GM19240 (cell line): ENCODE data around the gene SMCO2.

Experiments
- DNase-seq: peaks from one replicate; pipeline ENCODE4 v3.0.0; 2011; ENCODE audit warnings: low spot score; ENCODE audit not compliant: insufficient read length

SMCO2 gene

GRCh38 chr12:27446436-27446835, at the start of gene SMCO2:
Gene SMCO2, plus strand, starts transcription at chr12:27446736. Its CDS starts 23,896 bp downstream, at chr12:27470632.
- DNase-seq: no peak

- DNase-seq: no peak
Observed at GRCh38 chr12:27398466-27398865, 48.1 kb upstream of the SMCO2 start.

- no peak for DNase-seq
Observed at GRCh38 chr12:27399074-27399473, 47.5 kb upstream of the SMCO2 start.

GRCh38 chr12:27400856-27401354, 45.6 kb upstream of the SMCO2 start:
- no peak for DNase-seq

GRCh38 chr12:27412047-27412446, 34.5 kb upstream of the SMCO2 start:
- no peak for DNase-seq

- DNase-seq: no peak
Observed at GRCh38 chr12:27422697-27423096, 23.8 kb upstream of the SMCO2 start.

- DNase-seq: no peak
Observed at GRCh38 chr12:27424631-27425230, 21.8 kb upstream of the SMCO2 start.

- DNase-seq: no peak
Observed at GRCh38 chr12:27425306-27425705, 21.2 kb upstream of the SMCO2 start.

- DNase-seq: no peak
Observed at GRCh38 chr12:27426743-27427487, 19.6 kb upstream of the SMCO2 start.

- DNase-seq: no peak
Observed at GRCh38 chr12:27427824-27428223, 18.7 kb upstream of the SMCO2 start.

- DNase-seq: no peak
Observed at GRCh38 chr12:27428466-27428865, 18.1 kb upstream of the SMCO2 start.

GRCh38 chr12:27429606-27430005, 16.9 kb upstream of the SMCO2 start:
- no peak for DNase-seq

- DNase-seq: no peak
Observed at GRCh38 chr12:27431185-27431584, 15.4 kb upstream of the SMCO2 start.

- DNase-seq: no peak
Observed at GRCh38 chr12:27434673-27435565, 11.6 kb upstream of the SMCO2 start.

- no peak for DNase-seq
Observed at GRCh38 chr12:27436029-27436428, 10.5 kb upstream of the SMCO2 start.

GRCh38 chr12:27436768-27437167, 9.8 kb upstream of the SMCO2 start:
- DNase-seq: no peak

GRCh38 chr12:27437839-27438238, 8.7 kb upstream of the SMCO2 start:
- DNase-seq: no peak

- no peak for DNase-seq
Observed at GRCh38 chr12:27447761-27448160, 1.2 kb downstream of the SMCO2 start.

GRCh38 chr12:27449026-27449425, 2.5 kb downstream of the SMCO2 start:
- DNase-seq: no peak

GRCh38 chr12:27449893-27450534, 3.5 kb downstream of the SMCO2 start:
- no peak for DNase-seq

- no peak for DNase-seq
Observed at GRCh38 chr12:27451036-27451825, 4.7 kb downstream of the SMCO2 start.
